Endothelial cell of umbilical vein (primary cell): ENCODE measurements around the gene EFNA5. TPM values are rescaled to one million over a fixed set of nuclear protein-coding genes. Genes with fewer than 3 reads are reported as not detected.

ENCODE experiments used
- BruUV-seq: library from RNA; stranded (reverse); fragments of 400-500 nt; replicated peaks from 2 replicates; lab custom pipeline; 2021; lab: Mats Ljungman, UMichigan
- CTCF ChIA-PET: fragments of 300-600, 350-600 bp; sonication (Branson Sonifier 250); formaldehyde crosslinking; loops from one replicate; lab custom pipeline; 2021; ENCODE audit warnings: antibody characterized with exemption, inconsistent platforms; lab: Charles Lee
- POLR2A ChIA-PET: fragments of 300-600, 350-600 bp; sonication (Branson Sonifier 250); formaldehyde crosslinking; loops from one replicate; lab custom pipeline; 2021; ENCODE audit warnings: antibody characterized with exemption, inconsistent platforms; lab: Charles Lee
- DNase-seq: peaks from one replicate; pipeline ENCODE4 v3.0.0-alpha.2; 2011; ENCODE audit warnings: low read depth, low spot score
- FAIRE-seq: peaks from 2 replicates; lab custom pipeline; 2011; peaks lifted over from hg19 to GRCh38; lab: Jason Lieb, UNC
- H2AFZ ChIP-seq: 2 replicates; pipeline ENCODE4 v1.6.0; 2012; ENCODE audit warnings: low read depth, low read length, control low read depth, inconsistent platforms
- H3K27ac ChIP-seq: 2 replicates; pipeline ENCODE4 v1.5.1; 2011; ENCODE audit warnings: low read depth, mild to moderate bottlenecking, control low read depth, low read length, moderate library complexity; ENCODE audit not compliant: insufficient read depth
- H3K27me3 ChIP-seq, 2 experiments: 2 replicates each; pipeline versions ENCODE4 v1.6.0 to v1.6.1; 2011; ENCODE audit warnings: low read length in 2 of 2, mixed read lengths in 1 of 2; ENCODE audit not compliant: control insufficient read depth in 2 of 2, insufficient read depth in 2 of 2
- H3K36me3 ChIP-seq, 2 experiments: 2 replicates in 1 of 2; 3 replicates in 1 of 2; pipeline ENCODE4 v1.5.1; 2011; ENCODE audit warnings: low read length in 2 of 2, mild to moderate bottlenecking in 1 of 2, moderate library complexity in 1 of 2; ENCODE audit not compliant: control insufficient read depth in 2 of 2, insufficient read depth in 2 of 2; ENCODE audit errors: extremely low read depth in 1 of 2
- H3K4me1 ChIP-seq: 3 replicates; pipeline ENCODE4 v1.5.1; 2011; ENCODE audit warnings: mild to moderate bottlenecking, low read length; ENCODE audit not compliant: control insufficient read depth, insufficient read depth; ENCODE audit errors: extremely low read depth
- H3K4me2 ChIP-seq: 2 replicates; pipeline ENCODE4 v1.6.1; 2011; ENCODE audit warnings: low read length, control low read depth, mixed read lengths; ENCODE audit not compliant: insufficient read depth
- H3K4me3 ChIP-seq, 3 experiments: fragments of 200-600 bp in 1 of 3; sonication (generic), shearing (Covaris generic) in 1 of 3; replicated peaks in 1 of 3; 2 replicates each; pipeline ENCODE4 v1.5.1; 2011 to 2016; ENCODE audit warnings: control low read depth in 3 of 3, low read length in 3 of 3, mild to moderate bottlenecking in 2 of 3, inconsistent platforms in 1 of 3, low read depth in 1 of 3, moderate library complexity in 1 of 3; ENCODE audit not compliant: insufficient read depth in 1 of 3
- H3K79me2 ChIP-seq: 2 replicates; pipeline ENCODE4 v1.6.0; 2012; ENCODE audit warnings: low read length, inconsistent platforms; ENCODE audit not compliant: control insufficient read depth, insufficient read depth
- H3K9ac ChIP-seq: replicated peaks from 2 replicates; pipeline ENCODE3; 2011; ENCODE audit warnings: low read length, control low read depth; ENCODE audit not compliant: insufficient read depth; ENCODE audit errors: extremely low read depth
- H3K9me1 ChIP-seq: replicated peaks from 3 replicates; pipeline ENCODE4 v1.6.0; 2011; ENCODE audit warnings: mild to moderate bottlenecking, low read length; ENCODE audit not compliant: control insufficient read depth, insufficient read depth; ENCODE audit errors: extremely low read depth
- H3K9me3 ChIP-seq: replicated peaks from 2 replicates; pipeline ENCODE4 v1.5.1; 2012; ENCODE audit warnings: low read length, inconsistent platforms; ENCODE audit not compliant: control insufficient read depth, insufficient read depth
- H4K20me1 ChIP-seq: replicated peaks from 2 replicates; pipeline ENCODE3; 2011; ENCODE audit warnings: mild to moderate bottlenecking, low read length; ENCODE audit not compliant: control insufficient read depth, insufficient read depth; ENCODE audit errors: extremely low read depth
- CTCF ChIP-seq, 2 donors: IDR thresholded peaks; 1 replicate in 1 of 2; 2 replicates in 1 of 2; pipeline ENCODE4 v1.5.1; 2011; ENCODE audit warnings: low read length in 2 of 2, mild to moderate bottlenecking in 2 of 2, moderate library complexity in 2 of 2, control low read depth in 1 of 2, inconsistent platforms in 1 of 2, low read depth in 1 of 2; ENCODE audit not compliant: insufficient read depth in 1 of 2; ENCODE audit errors: extremely low read depth in 1 of 2
- EZH2 ChIP-seq: IDR thresholded peaks from 2 replicates; pipeline ENCODE4 v1.6.1; 2012; ENCODE audit warnings: borderline replicate concordance, low read depth, mild to moderate bottlenecking, moderate library complexity, low read length, inconsistent platforms; ENCODE audit not compliant: severe bottlenecking
- FOS ChIP-seq: IDR thresholded peaks from 2 replicates; pipeline ENCODE4 v1.6.1; 2011; ENCODE audit warnings: mild to moderate bottlenecking, low read length, moderate library complexity, borderline replicate concordance; ENCODE audit not compliant: insufficient read depth
- GATA2 ChIP-seq: IDR thresholded peaks from 2 replicates; pipeline ENCODE4 v1.7.0; 2011; ENCODE audit warnings: low read depth, mild to moderate bottlenecking, moderate library complexity, mixed read lengths, low read length; ENCODE audit not compliant: insufficient read length, insufficient read depth
- JUN ChIP-seq: IDR thresholded peaks from 2 replicates; pipeline ENCODE4 v1.6.1; 2011; ENCODE audit warnings: borderline replicate concordance, low read depth; ENCODE audit not compliant: insufficient read length, insufficient read depth
- MAX ChIP-seq: IDR thresholded peaks from 2 replicates; pipeline ENCODE4 v1.6.1; 2011; ENCODE audit not compliant: insufficient read depth, insufficient read length
- MYC ChIP-seq: IDR thresholded peaks from one replicate; pipeline ENCODE4 v1.6.1; 2011; ENCODE audit warnings: mild to moderate bottlenecking, low read depth, low read length
- POLR2A ChIP-seq: IDR thresholded peaks from 2 replicates; pipeline ENCODE4 v1.6.1; 2012; ENCODE audit warnings: low read depth, mild to moderate bottlenecking, control low read depth, low read length
- POLR2AphosphoS5 ChIP-seq: IDR thresholded peaks from 2 replicates; pipeline ENCODE4 v1.6.1; 2012; ENCODE audit warnings: low read depth, mild to moderate bottlenecking, control low read depth, low read length, moderate library complexity; ENCODE audit not compliant: insufficient read depth
- dilution Hi-C: fragments of 300-500 bp; cut with MboI; formaldehyde crosslinking; loops from one replicate; pipeline ENCODE4 v1.15.0; 2019; ENCODE audit warnings: low sequenced_read_pairs; ENCODE audit not compliant: extremely low pct_ligation_motif_present
- intact Hi-C: fragments of 100-400 bp; cut with micrococcal nuclease; formaldehyde crosslinking; loops from one replicate; pipeline ENCODE4 v1.10.0; 2022
- polyA plus RNA-seq, 4 experiments: library from polyadenylated mRNA; depleted of rRNA in 3 of 4; stranded (reverse) in 3 of 4; unstranded in 1 of 4; fragments of >200 nt; gene quantifications; 2 replicates each; pipeline versions ENCODE4 v1.2.1 to v1.2.3, GENCODE V29; 2011 to 2012; ENCODE audit warnings: missing spikeins in 1 of 4
- total RNA-seq: library from RNA; stranded (reverse); gene quantifications from 2 replicates; pipeline ENCODE4 v1.2.3, GENCODE V29; 2021

The EFNA5 gene
- total and polyA plus RNA-seq, 2 donors (not counting 3 experiments of a cell fraction or from before 2014, with no cell fraction given), result 13.6 to 22.1 TPM

- CTCF ChIA-PET, result interaction anchor here (0.8 kb wide), 1 partner anchor 32 kb away, joined by 3 read pairs; no protein-coding TSS in a partner anchor
- Histone ChIP-seq H3K9me3 (no peaks in the 10 kb centered on the region), H2AFZ (no peak overlapping the region), H3K4me3 (no peak overlapping the region), H3K9ac (no peak overlapping the region), H3K27ac (no peak overlapping the region), H4K20me1 (no peaks in the 10 kb centered on the region), H3K79me2 (peaks cover 3% of the 10 kb centered on the region), H3K4me2 (no peak overlapping the region), H3K4me1 (peaks cover 29% of the 10 kb centered on the region), H3K36me3 (no peaks in the 10 kb centered on the region), H3K9me1 (no peaks in the 10 kb centered on the region), H3K27me3 (no peaks in the 10 kb centered on the region)
- FAIRE-seq, result no peak
- intact Hi-C loops (no loop called here), dilution Hi-C loops (no loop called here)
- no peak for TF ChIP-seq POLR2AphosphoS5
- no peak for TF ChIP-seq POLR2A
- POLR2A ChIA-PET, result no interaction called here
- DNase-seq, result no peak
- BruUV-seq, result no TSS peak
Observed at GRCh38 chr5:107539726-107540330, 130.9 kb downstream of the EFNA5 start.

- dilution Hi-C loops (no loop called here), intact Hi-C loops (no loop called here)
- no peak overlapping the region for H3K27ac ChIP-seq
- ChIA-PET POLR2A (no interaction called here), CTCF (interaction anchor here (0.8 kb wide), 1 partner anchor 33 kb away, joined by 3 read pairs; no protein-coding TSS in a partner anchor)
- no peaks in the 10 kb centered on the region for H3K79me2 ChIP-seq
- BruUV-seq, result no TSS peak
- H3K4me3 ChIP-seq, result no peak overlapping the region
- no peak for DNase-seq
- TF ChIP-seq POLR2AphosphoS5 (no peak), CTCF (IDR thresholded peaks at IDR 0.05; ENCODE audit: extremely low read depth in 1 of 2, insufficient read depth in 1 of 2, low read depth in 1 of 2, low read length in 2 of 2) (no peak), EZH2 (no peak), POLR2A (no peak), MAX (no peak), MYC (no peak), FOS (no peak), GATA2 (no peak), JUN (no peak)
- peaks cover 28% of the 10 kb centered on the region for H3K4me1 ChIP-seq
- no peak for FAIRE-seq
- no peaks in the 10 kb centered on the region for H4K20me1 ChIP-seq
- H3K27me3 ChIP-seq, result no peaks in the 10 kb centered on the region
- H2AFZ ChIP-seq, result no peak overlapping the region
- no peaks in the 10 kb centered on the region for H3K36me3 ChIP-seq
- H3K9ac ChIP-seq, result no peak overlapping the region
- H3K4me2 ChIP-seq, result no peak overlapping the region
- H3K9me1 ChIP-seq, result no peaks in the 10 kb centered on the region
- no peaks in the 10 kb centered on the region for H3K9me3 ChIP-seq
Observed at GRCh38 chr5:107538805-107539445, 131.8 kb downstream of the EFNA5 start.
